ENCODE measurements around the gene SEMA4C.

Gene SEMA4C

DNA sequence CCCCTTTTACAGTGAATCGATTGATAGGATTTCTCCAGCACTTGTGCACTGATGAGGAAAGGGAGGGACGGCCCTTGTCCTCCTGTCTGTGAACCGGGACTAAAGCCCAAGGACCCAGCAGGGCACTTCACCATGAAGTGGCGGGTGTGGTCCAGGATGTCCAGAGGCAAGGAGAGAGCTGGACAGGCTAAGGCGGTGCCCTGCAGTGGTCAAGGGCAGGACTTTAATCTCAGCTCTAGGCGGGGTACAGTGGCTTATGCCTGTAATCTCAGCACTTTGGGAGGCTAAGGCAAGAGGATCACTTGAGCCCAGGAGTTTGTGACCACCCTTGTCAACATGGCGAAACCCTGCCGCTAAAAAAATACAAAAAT, 28.2 kb upstream of the SEMA4C start:
- TF ChIP-seq, protein P1, sequence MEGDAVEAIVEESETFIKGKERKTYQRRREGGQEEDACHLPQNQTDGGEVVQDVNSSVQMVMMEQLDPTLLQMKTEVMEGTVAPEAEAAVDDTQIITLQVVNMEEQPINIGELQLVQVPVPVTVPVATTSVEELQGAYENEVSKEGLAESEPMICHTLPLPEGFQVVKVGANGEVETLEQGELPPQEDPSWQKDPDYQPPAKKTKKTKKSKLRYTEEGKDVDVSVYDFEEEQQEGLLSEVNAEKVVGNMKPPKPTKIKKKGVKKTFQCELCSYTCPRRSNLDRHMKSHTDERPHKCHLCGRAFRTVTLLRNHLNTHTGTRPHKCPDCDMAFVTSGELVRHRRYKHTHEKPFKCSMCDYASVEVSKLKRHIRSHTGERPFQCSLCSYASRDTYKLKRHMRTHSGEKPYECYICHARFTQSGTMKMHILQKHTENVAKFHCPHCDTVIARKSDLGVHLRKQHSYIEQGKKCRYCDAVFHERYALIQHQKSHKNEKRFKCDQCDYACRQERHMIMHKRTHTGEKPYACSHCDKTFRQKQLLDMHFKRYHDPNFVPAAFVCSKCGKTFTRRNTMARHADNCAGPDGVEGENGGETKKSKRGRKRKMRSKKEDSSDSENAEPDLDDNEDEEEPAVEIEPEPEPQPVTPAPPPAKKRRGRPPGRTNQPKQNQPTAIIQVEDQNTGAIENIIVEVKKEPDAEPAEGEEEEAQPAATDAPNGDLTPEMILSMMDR (IDR thresholded peaks at IDR 0.05; ENCODE audit: borderline replicate concordance, control extremely low read depth, extremely low read depth, insufficient read depth, missing control alignments): no peak
- in situ Hi-C loops (cut with MboI; ENCODE audit: low sequenced_read_pairs, unreplicated experiment): no loop called here
- DNase-seq (ENCODE audit: low spot score): no peak

DNA sequence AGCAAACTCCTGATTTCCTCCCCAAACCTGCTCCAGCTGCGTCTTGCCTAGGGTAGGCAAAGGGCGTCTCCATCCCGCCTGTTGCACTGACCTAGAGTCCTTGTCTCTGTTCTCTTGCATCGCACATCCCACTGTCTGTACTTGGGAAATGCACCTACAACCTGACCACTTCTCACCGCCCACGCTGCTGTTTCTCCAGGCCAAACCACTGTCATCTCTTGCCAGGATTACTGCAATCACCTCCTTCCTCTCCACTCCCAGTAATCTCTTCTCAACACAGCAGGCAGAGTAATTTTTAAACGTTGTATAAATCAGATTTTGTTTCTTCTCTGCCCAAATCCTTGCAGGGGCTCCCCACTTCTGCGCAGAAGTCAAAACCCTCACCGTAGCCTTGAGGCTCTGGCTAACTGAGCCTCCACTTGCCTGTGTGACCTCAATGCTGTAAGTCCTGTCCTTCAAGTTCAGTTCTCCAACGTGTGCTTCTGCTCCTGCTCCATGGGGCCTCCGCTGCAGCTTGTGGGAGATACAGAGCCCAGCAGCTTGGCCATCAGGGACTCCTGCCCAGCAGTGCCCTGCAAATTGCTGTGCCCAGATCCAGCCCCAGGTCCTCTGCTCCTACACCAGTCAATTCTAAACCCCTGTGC, 27.7 kb upstream of the SEMA4C start:
- DNase-seq (ENCODE audit: low spot score): no peak
- in situ Hi-C loops (cut with MboI; ENCODE audit: low sequenced_read_pairs, unreplicated experiment): no loop called here
- TF ChIP-seq, protein P1 (IDR thresholded peaks at IDR 0.05; ENCODE audit: borderline replicate concordance, control extremely low read depth, extremely low read depth, insufficient read depth, missing control alignments): no peak

DNA sequence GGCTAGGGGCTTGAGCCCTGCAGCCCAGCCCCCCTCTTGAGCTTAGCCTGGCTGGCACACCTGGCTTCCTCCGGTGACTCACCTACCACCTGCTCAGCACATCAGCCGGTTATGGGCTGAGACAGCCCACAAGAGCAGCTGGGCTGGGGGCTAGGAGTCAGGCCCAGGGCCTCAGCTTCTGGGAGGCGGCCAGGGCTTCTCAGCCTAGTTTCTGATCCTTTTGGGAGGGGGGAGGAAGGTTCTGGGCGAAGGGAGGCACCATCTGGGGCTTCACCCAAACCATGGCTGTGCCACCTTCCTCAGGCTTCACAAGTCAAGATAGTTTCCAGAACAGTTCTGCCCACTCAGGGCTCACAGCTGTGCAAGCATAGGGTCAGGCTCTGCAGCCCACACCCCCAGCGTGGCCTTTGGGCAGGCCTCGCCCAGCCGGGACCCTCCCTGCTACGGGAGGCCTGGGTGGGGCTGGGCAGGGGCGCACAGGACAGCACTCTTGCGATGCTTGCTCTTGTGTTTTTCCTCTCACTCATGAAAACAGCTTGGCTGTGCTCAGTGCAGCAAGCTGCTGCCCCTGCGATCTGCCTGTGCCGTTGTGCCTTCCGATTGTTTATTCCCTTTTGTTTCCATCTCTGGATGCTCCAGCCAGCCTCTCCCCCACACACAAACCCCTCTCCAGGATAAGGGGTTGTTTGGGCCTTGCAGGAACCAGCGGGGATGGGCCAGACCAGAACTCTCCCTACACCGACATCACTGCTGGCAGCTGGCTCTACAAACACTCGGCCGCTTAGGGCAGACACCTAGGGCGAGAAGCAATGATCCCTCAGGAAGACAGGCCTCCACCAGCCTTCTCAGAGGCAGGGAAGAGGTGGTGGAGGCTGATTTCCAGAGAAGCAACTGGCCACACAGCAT, 26.1 kb upstream of the SEMA4C start:
- TF ChIP-seq, protein P1 (IDR thresholded peaks at IDR 0.05; ENCODE audit: borderline replicate concordance, control extremely low read depth, extremely low read depth, insufficient read depth, missing control alignments): no peak
- no peak for DNase-seq (ENCODE audit: low spot score)
- in situ Hi-C loops (cut with MboI; ENCODE audit: low sequenced_read_pairs, unreplicated experiment): no loop called here

DNA sequence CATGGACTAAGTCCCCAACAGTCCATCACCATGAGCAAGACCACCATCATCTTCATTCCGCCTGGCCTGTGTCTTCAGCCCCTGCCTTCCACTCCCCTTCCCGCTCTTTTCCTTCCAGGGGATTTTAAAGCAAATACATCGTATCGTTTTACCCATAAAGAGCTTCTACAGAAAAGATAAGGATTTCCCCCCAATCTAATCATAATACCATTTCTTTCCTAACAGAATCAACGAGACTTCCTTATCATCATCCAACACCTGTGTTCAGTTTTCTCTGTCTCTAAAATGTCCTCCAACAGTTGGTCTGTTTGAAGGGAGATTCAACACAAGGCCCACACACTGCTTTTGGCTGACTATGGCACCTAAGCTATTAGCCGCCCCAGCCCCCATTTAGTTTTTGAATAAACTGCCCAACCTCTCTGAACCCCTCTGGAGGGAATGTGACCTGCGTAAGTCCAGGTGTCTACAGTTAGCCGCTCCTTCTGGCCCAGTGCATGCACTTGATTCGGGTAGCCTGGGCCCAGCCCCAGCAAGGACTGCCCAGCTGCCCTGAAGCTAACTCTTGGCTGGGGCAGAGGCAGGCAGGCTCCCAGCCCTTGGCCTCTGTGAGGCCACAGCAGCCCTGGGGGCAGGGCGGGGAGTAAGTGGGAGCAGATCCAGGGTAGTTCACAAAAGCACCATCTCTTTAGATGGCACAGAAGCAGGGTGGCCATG, 25.3 kb upstream of the SEMA4C start:
- TF ChIP-seq, protein P1 (IDR thresholded peaks at IDR 0.05; ENCODE audit: borderline replicate concordance, control extremely low read depth, extremely low read depth, insufficient read depth, missing control alignments): no peak
- no peak for DNase-seq (ENCODE audit: low spot score)
- in situ Hi-C loops (cut with MboI; ENCODE audit: low sequenced_read_pairs, unreplicated experiment): no loop called here

DNA sequence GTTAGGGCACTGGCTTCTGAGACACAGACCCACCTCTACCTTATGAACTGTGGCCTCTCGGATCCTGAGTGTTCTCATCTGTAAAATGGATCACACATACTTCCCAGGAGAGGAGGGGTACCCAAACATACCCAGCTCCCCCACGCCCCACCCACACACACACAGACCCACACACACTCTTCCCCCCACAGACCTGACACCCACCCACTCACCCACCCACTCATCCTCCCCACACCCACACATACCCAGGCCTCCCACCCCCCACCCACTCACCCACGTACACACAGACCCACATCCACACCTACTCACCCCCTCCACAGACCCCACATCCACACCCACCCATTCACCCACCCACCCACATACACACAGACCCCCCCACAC, 24.3 kb upstream of the SEMA4C start:
- TF ChIP-seq, protein P1 (IDR thresholded peaks at IDR 0.05; ENCODE audit: borderline replicate concordance, control extremely low read depth, extremely low read depth, insufficient read depth, missing control alignments): no peak
- in situ Hi-C loops (cut with MboI; ENCODE audit: low sequenced_read_pairs, unreplicated experiment): no loop called here

DNA sequence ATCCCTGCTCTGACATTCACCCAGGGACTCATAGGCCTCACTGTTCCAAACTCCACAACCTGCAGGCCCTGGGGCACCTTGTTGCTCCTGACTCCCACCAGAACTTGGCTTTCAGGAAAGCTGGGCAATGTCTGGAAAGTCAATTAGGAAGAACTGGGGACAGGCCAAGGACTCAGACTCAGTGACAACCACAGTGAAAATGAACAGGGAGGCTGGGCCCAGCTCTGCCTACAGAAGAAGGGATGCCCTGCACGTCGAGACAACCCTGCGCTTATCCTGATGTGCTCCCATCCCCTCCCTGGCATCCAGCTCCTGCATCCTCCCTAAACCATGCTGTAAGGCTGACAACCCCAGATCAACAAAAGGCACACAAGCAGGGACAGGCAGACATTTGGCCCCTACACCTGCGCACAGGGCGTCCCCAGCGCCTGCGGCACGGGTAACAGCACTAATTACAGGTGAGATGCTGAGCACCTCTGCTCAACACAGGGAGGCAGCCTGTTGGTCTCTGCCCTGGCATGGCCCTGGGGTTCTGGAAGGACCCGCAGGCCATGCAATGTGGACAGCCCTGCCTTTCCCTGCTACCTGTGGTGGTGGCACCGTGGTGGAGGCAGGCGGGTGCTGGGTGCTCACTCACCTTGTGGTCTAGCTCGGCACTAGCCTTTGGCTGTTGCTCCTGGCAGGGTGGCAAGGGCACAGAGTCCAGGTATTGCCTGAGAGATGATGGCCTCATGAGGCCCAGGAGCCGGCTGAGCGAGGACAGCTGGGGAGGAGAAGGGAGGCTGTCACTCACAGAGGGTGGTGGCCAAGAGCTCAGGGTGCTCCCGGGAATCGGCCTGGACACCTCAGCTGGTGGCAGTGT, 23.6 kb upstream of the SEMA4C start:
- DNase-seq (ENCODE audit: low spot score): no peak
- TF ChIP-seq, protein P1 (IDR thresholded peaks at IDR 0.05; ENCODE audit: borderline replicate concordance, control extremely low read depth, extremely low read depth, insufficient read depth, missing control alignments): no peak
- in situ Hi-C loops (cut with MboI; ENCODE audit: low sequenced_read_pairs, unreplicated experiment): no loop called here

More for the DNA sequence above, 24.3 kb upstream of the SEMA4C start:
- no peak for DNase-seq (ENCODE audit: low spot score)
